Endothelial cell of umbilical vein (primary cell): ENCODE data around the gene UBE2C. TPM values are rescaled to one million over a fixed set of nuclear protein-coding genes. Genes with fewer than 3 reads are reported as not detected.

Experiments
- BruUV-seq: library from RNA; stranded (reverse); fragments of 400-500 nt; replicated peaks from 2 replicates; lab custom pipeline; 2021; lab: Mats Ljungman, UMichigan
- CTCF ChIA-PET: fragments of 300-600, 350-600 bp; sonication (Branson Sonifier 250); formaldehyde crosslinking; loops from one replicate; lab custom pipeline; 2021; ENCODE audit warnings: antibody characterized with exemption, inconsistent platforms; lab: Charles Lee
- POLR2A ChIA-PET: fragments of 300-600, 350-600 bp; sonication (Branson Sonifier 250); formaldehyde crosslinking; loops from one replicate; lab custom pipeline; 2021; ENCODE audit warnings: antibody characterized with exemption, inconsistent platforms; lab: Charles Lee
- DNase-seq: peaks from one replicate; pipeline ENCODE4 v3.0.0-alpha.2; 2011; ENCODE audit warnings: low read depth, low spot score
- FAIRE-seq: peaks from 2 replicates; lab custom pipeline; 2011; peaks lifted over from hg19 to GRCh38; lab: Jason Lieb, UNC
- H2AFZ ChIP-seq: 2 replicates; pipeline ENCODE4 v1.6.0; 2012; ENCODE audit warnings: low read depth, low read length, control low read depth, inconsistent platforms
- H3K27ac ChIP-seq: 2 replicates; pipeline ENCODE4 v1.5.1; 2011; ENCODE audit warnings: low read depth, mild to moderate bottlenecking, control low read depth, low read length, moderate library complexity; ENCODE audit not compliant: insufficient read depth
- H3K27me3 ChIP-seq, 2 experiments: 2 replicates each; pipeline versions ENCODE4 v1.6.0 to v1.6.1; 2011; ENCODE audit warnings: low read length in 2 of 2, mixed read lengths in 1 of 2; ENCODE audit not compliant: control insufficient read depth in 2 of 2, insufficient read depth in 2 of 2
- H3K36me3 ChIP-seq, 2 experiments: 2 replicates in 1 of 2; 3 replicates in 1 of 2; pipeline ENCODE4 v1.5.1; 2011; ENCODE audit warnings: low read length in 2 of 2, mild to moderate bottlenecking in 1 of 2, moderate library complexity in 1 of 2; ENCODE audit not compliant: control insufficient read depth in 2 of 2, insufficient read depth in 2 of 2; ENCODE audit errors: extremely low read depth in 1 of 2
- H3K4me1 ChIP-seq: 3 replicates; pipeline ENCODE4 v1.5.1; 2011; ENCODE audit warnings: mild to moderate bottlenecking, low read length; ENCODE audit not compliant: control insufficient read depth, insufficient read depth; ENCODE audit errors: extremely low read depth
- H3K4me2 ChIP-seq: 2 replicates; pipeline ENCODE4 v1.6.1; 2011; ENCODE audit warnings: low read length, control low read depth, mixed read lengths; ENCODE audit not compliant: insufficient read depth
- H3K4me3 ChIP-seq, 3 experiments: fragments of 200-600 bp in 1 of 3; sonication (generic), shearing (Covaris generic) in 1 of 3; replicated peaks in 1 of 3; 2 replicates each; pipeline ENCODE4 v1.5.1; 2011 to 2016; ENCODE audit warnings: control low read depth in 3 of 3, low read length in 3 of 3, mild to moderate bottlenecking in 2 of 3, inconsistent platforms in 1 of 3, low read depth in 1 of 3, moderate library complexity in 1 of 3; ENCODE audit not compliant: insufficient read depth in 1 of 3
- H3K79me2 ChIP-seq: 2 replicates; pipeline ENCODE4 v1.6.0; 2012; ENCODE audit warnings: low read length, inconsistent platforms; ENCODE audit not compliant: control insufficient read depth, insufficient read depth
- H3K9ac ChIP-seq: replicated peaks from 2 replicates; pipeline ENCODE3; 2011; ENCODE audit warnings: low read length, control low read depth; ENCODE audit not compliant: insufficient read depth; ENCODE audit errors: extremely low read depth
- H3K9me1 ChIP-seq: replicated peaks from 3 replicates; pipeline ENCODE4 v1.6.0; 2011; ENCODE audit warnings: mild to moderate bottlenecking, low read length; ENCODE audit not compliant: control insufficient read depth, insufficient read depth; ENCODE audit errors: extremely low read depth
- H3K9me3 ChIP-seq: replicated peaks from 2 replicates; pipeline ENCODE4 v1.5.1; 2012; ENCODE audit warnings: low read length, inconsistent platforms; ENCODE audit not compliant: control insufficient read depth, insufficient read depth
- H4K20me1 ChIP-seq: replicated peaks from 2 replicates; pipeline ENCODE3; 2011; ENCODE audit warnings: mild to moderate bottlenecking, low read length; ENCODE audit not compliant: control insufficient read depth, insufficient read depth; ENCODE audit errors: extremely low read depth
- EZH2 ChIP-seq: IDR thresholded peaks from 2 replicates; pipeline ENCODE4 v1.6.1; 2012; ENCODE audit warnings: borderline replicate concordance, low read depth, mild to moderate bottlenecking, moderate library complexity, low read length, inconsistent platforms; ENCODE audit not compliant: severe bottlenecking
- FOS ChIP-seq: IDR thresholded peaks from 2 replicates; pipeline ENCODE4 v1.6.1; 2011; ENCODE audit warnings: mild to moderate bottlenecking, low read length, moderate library complexity, borderline replicate concordance; ENCODE audit not compliant: insufficient read depth
- GATA2 ChIP-seq: IDR thresholded peaks from 2 replicates; pipeline ENCODE4 v1.7.0; 2011; ENCODE audit warnings: low read depth, mild to moderate bottlenecking, moderate library complexity, mixed read lengths, low read length; ENCODE audit not compliant: insufficient read length, insufficient read depth
- JUN ChIP-seq: IDR thresholded peaks from 2 replicates; pipeline ENCODE4 v1.6.1; 2011; ENCODE audit warnings: borderline replicate concordance, low read depth; ENCODE audit not compliant: insufficient read length, insufficient read depth
- MYC ChIP-seq: IDR thresholded peaks from one replicate; pipeline ENCODE4 v1.6.1; 2011; ENCODE audit warnings: mild to moderate bottlenecking, low read depth, low read length
- POLR2A ChIP-seq: IDR thresholded peaks from 2 replicates; pipeline ENCODE4 v1.6.1; 2012; ENCODE audit warnings: low read depth, mild to moderate bottlenecking, control low read depth, low read length
- POLR2AphosphoS5 ChIP-seq: IDR thresholded peaks from 2 replicates; pipeline ENCODE4 v1.6.1; 2012; ENCODE audit warnings: low read depth, mild to moderate bottlenecking, control low read depth, low read length, moderate library complexity; ENCODE audit not compliant: insufficient read depth
- dilution Hi-C: fragments of 300-500 bp; cut with MboI; formaldehyde crosslinking; loops from one replicate; pipeline ENCODE4 v1.15.0; 2019; ENCODE audit warnings: low sequenced_read_pairs; ENCODE audit not compliant: extremely low pct_ligation_motif_present
- intact Hi-C: fragments of 100-400 bp; cut with micrococcal nuclease; formaldehyde crosslinking; loops from one replicate; pipeline ENCODE4 v1.10.0; 2022
- polyA plus RNA-seq, 4 experiments: library from polyadenylated mRNA; depleted of rRNA in 3 of 4; stranded (reverse) in 3 of 4; unstranded in 1 of 4; fragments of >200 nt; gene quantifications; 2 replicates each; pipeline versions ENCODE4 v1.2.1 to v1.2.3, GENCODE V29; 2011 to 2012; ENCODE audit warnings: missing spikeins in 1 of 4
- total RNA-seq: library from RNA; stranded (reverse); gene quantifications from 2 replicates; pipeline ENCODE4 v1.2.3, GENCODE V29; 2021
- TF ChIP-seq, protein P1 (sequence below), 2 donors: IDR thresholded peaks; 1 replicate in 1 of 2; 2 replicates in 1 of 2; pipeline ENCODE4 v1.5.1; 2011; ENCODE audit warnings: low read length in 2 of 2, mild to moderate bottlenecking in 2 of 2, moderate library complexity in 2 of 2, control low read depth in 1 of 2, inconsistent platforms in 1 of 2, low read depth in 1 of 2; ENCODE audit not compliant: insufficient read depth in 1 of 2; ENCODE audit errors: extremely low read depth in 1 of 2
- TF ChIP-seq, protein P2 (sequence below): IDR thresholded peaks from 2 replicates; pipeline ENCODE4 v1.6.1; 2011; ENCODE audit not compliant: insufficient read depth, insufficient read length

The UBE2C gene
- total and polyA plus RNA-seq, 2 donors (not counting 3 experiments of a cell fraction or from before 2014, with no cell fraction given), result 129 to 130 TPM

DNA sequence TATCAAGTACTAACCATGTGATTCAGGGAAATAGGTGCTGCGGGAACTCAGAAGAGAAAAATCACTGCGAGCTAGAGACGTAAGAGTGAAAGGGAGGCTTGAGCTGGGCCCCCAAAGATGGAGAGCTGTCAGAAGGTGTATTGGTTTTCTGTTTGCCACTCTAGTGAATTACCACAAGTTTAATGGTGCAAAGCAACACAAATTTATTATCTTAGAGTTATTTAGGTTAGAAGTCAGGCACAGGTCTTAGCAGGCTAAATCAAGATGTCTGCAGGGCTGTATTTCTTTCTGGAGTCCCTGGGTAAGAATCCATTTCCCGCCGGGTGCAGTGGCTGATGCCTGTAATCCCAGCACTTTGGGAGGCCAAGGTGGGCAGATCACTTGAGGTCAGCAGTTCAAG lies 47.5 kb downstream of the UBE2C start:
- POLR2A ChIA-PET, result interaction anchor here (0.7 kb wide), 1 partner anchor 74 kb away, joined by 9 read pairs; no protein-coding TSS in a partner anchor
- intact Hi-C loops, result no loop called here
- H3K27me3 ChIP-seq, result no peaks in the 10 kb centered on the region
- dilution Hi-C loops, result no loop called here
- H3K4me2 ChIP-seq, result no peak overlapping the region
- H3K79me2 ChIP-seq, result peaks cover 9% of the 10 kb centered on the region
- H3K36me3 ChIP-seq, result no peaks in the 10 kb centered on the region
- TF ChIP-seq, protein P1, sequence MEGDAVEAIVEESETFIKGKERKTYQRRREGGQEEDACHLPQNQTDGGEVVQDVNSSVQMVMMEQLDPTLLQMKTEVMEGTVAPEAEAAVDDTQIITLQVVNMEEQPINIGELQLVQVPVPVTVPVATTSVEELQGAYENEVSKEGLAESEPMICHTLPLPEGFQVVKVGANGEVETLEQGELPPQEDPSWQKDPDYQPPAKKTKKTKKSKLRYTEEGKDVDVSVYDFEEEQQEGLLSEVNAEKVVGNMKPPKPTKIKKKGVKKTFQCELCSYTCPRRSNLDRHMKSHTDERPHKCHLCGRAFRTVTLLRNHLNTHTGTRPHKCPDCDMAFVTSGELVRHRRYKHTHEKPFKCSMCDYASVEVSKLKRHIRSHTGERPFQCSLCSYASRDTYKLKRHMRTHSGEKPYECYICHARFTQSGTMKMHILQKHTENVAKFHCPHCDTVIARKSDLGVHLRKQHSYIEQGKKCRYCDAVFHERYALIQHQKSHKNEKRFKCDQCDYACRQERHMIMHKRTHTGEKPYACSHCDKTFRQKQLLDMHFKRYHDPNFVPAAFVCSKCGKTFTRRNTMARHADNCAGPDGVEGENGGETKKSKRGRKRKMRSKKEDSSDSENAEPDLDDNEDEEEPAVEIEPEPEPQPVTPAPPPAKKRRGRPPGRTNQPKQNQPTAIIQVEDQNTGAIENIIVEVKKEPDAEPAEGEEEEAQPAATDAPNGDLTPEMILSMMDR (IDR thresholded peaks at IDR 0.05; ENCODE audit: extremely low read depth in 1 of 2, insufficient read depth in 1 of 2, low read depth in 1 of 2, low read length in 2 of 2), result no peak
- TF ChIP-seq MYC (no peak), GATA2 (no peak), JUN (no peak), FOS (no peak), EZH2 (no peak), POLR2AphosphoS5 (no peak), POLR2A (no peak)
- TF ChIP-seq, protein P2, sequence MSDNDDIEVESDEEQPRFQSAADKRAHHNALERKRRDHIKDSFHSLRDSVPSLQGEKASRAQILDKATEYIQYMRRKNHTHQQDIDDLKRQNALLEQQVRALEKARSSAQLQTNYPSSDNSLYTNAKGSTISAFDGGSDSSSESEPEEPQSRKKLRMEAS, result no peak
- H3K9me1 ChIP-seq, result no peaks in the 10 kb centered on the region
- H3K9me3 ChIP-seq, result no peaks in the 10 kb centered on the region
- peaks cover 12% of the 10 kb centered on the region for H3K4me1 ChIP-seq
- H3K27ac ChIP-seq, result no peak overlapping the region
- no peak for DNase-seq
- no TSS peak for BruUV-seq
- no peak overlapping the region for H3K9ac ChIP-seq
- no peak overlapping the region for H2AFZ ChIP-seq
- H3K4me3 ChIP-seq, result no peak overlapping the region
- FAIRE-seq, result no peak
- H4K20me1 ChIP-seq, result no peaks in the 10 kb centered on the region
- CTCF ChIA-PET, result no interaction called here
